GM12892 (cell line): Measurements from ENCODE around the gene REXO4.

Experiments used
- POLR2A ChIP-seq: IDR thresholded peaks from 2 replicates; pipeline ENCODE4 v1.6.1; 2011; ENCODE audit warnings: low read depth, low read length, control low read depth
- POLR2AphosphoS5 ChIP-seq: IDR thresholded peaks from 2 replicates; pipeline ENCODE4 v1.6.1; 2011; ENCODE audit warnings: low read depth, low read length, control low read depth
- TAF1 ChIP-seq: IDR thresholded peaks from 2 replicates; pipeline ENCODE4 v1.6.1; 2011; ENCODE audit warnings: low read depth, mild to moderate bottlenecking, control low read depth, low read length, borderline replicate concordance

DNA sequence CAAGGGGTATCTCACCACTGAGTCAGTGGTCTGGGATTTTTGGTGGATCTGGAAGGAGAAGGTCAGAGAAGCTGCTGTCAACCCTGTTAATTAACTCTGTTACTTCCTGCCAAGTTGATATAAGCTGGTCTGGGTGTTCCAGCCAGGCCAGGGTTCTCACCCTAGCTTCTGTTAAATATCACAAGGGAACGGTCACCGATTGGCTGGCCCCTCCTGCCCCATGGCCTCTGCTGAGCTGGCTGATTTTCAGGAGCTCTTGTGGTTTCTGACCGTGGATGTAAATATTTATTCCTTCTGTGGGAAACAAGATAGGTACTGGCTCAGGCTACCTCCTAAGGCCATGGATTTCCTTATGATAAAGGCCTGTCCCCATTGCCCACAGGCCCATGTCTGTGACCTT is 5.4 kb upstream of the REXO4 start:
- TF ChIP-seq TAF1 (no peak), POLR2A (no peak), POLR2AphosphoS5 (no peak)
